HG03108 (cell line): Measurements from ENCODE around the gene RPUSD1.
"Not testable (repeated sequence)": the region's sequence is repeated elsewhere in the genome, so short reads cannot be mapped to it uniquely, and the experiment has no call there.

Experiments
- ATAC-seq: cut with Tn5 transposase; IDR thresholded peaks from one replicate; pipeline ENCODE4 v1.9.1; 2021; ENCODE audit warnings: moderate library complexity; ENCODE audit not compliant: unreplicated experiment

RPUSD1 gene

GRCh38 chr16:751152-752006, 36.8 kb downstream of the RPUSD1 start:
- no peak for ATAC-seq

GRCh38 chr16:750485-750884, 37.7 kb downstream of the RPUSD1 start:
- ATAC-seq: no peak

- ATAC-seq: no peak
Observed at GRCh38 chr16:749010-749409, 39.2 kb downstream of the RPUSD1 start.

- ATAC-seq: no peak
Observed at GRCh38 chr16:747978-748746, 40.0 kb downstream of the RPUSD1 start.

GRCh38 chr16:746637-747036, 41.5 kb downstream of the RPUSD1 start:
- ATAC-seq: no peak

GRCh38 chr16:745739-746138, 42.4 kb downstream of the RPUSD1 start:
- no peak for ATAC-seq

GRCh38 chr16:743794-744500, 44.2 kb downstream of the RPUSD1 start:
- no peak for ATAC-seq

- not testable (repeated sequence) for ATAC-seq
Observed at GRCh38 chr16:742894-743293, 45.3 kb downstream of the RPUSD1 start.

GRCh38 chr16:741986-742629, 46.1 kb downstream of the RPUSD1 start:
- ATAC-seq: no peak

GRCh38 chr16:740764-741505, 47.2 kb downstream of the RPUSD1 start, which contains the start of gene CIAO3:
Gene CIAO3, minus strand, starts transcription at chr16:740997. Its CDS starts 12 bp downstream, at chr16:740985.
- peak; percentile 69 for ATAC-seq

GRCh38 chr16:740459-740763, 47.8 kb downstream of the RPUSD1 start:
- no peak for ATAC-seq

GRCh38 chr16:739560-740458, 48.4 kb downstream of the RPUSD1 start:
- ATAC-seq: no peak

GRCh38 chr16:736936-737481, 51.2 kb downstream of the RPUSD1 start:
- no peak for ATAC-seq

- no peak for ATAC-seq
Observed at GRCh38 chr16:735982-736453, 52.2 kb downstream of the RPUSD1 start.

- ATAC-seq: no peak
Observed at GRCh38 chr16:734981-735881, 53.0 kb downstream of the RPUSD1 start.
